Neural cell (in vitro differentiated cells): ENCODE results near the gene IKZF2. TPM values are rescaled to one million over a fixed set of nuclear protein-coding genes. Genes with fewer than 3 reads are reported as not detected.

Experiments
- H2AFZ ChIP-seq: fragments of 200-600, 300-800 bp; sonication (generic), shearing (Covaris generic); 2 replicates; pipeline ENCODE4 v1.6.0; 2014; ENCODE audit warnings: low read depth, mild to moderate bottlenecking, antibody characterized with exemption, low read length, moderate library complexity
- H3F3A ChIP-seq: fragments of 200-600 bp; shearing (Covaris generic); 2 replicates; pipeline ENCODE4 v1.6.1; 2016; ENCODE audit warnings: mild to moderate bottlenecking, moderate library complexity, mixed read lengths, antibody characterized with exemption, low read length; ENCODE audit not compliant: insufficient read depth, poor library complexity, severe bottlenecking
- H3K27ac ChIP-seq: fragments of 200-600, 300-800 bp; sonication (generic), shearing (Covaris generic); 2 replicates; pipeline ENCODE4 v1.5.1; 2014; ENCODE audit warnings: mild to moderate bottlenecking, low read length, moderate library complexity
- H3K27me3 ChIP-seq: fragments of 300-800, 200-600 bp; sonication (generic), shearing (Covaris generic); 2 replicates; pipeline ENCODE4 v1.6.0; 2014; ENCODE audit warnings: mild to moderate bottlenecking, low read depth, low read length, moderate library complexity; ENCODE audit not compliant: insufficient read depth
- H3K36me3 ChIP-seq: fragments of 300-800, 200-600 bp; sonication (generic), shearing (Covaris generic); 2 replicates; pipeline ENCODE4 v1.5.1; 2014; ENCODE audit warnings: mild to moderate bottlenecking, antibody characterized with exemption, low read length, moderate library complexity; ENCODE audit not compliant: insufficient read depth
- H3K4me2 ChIP-seq: fragments of 300-800, 200-600 bp; sonication (generic), shearing (Covaris generic); 2 replicates; pipeline ENCODE4 v1.6.0; 2014; ENCODE audit warnings: mild to moderate bottlenecking, low read length
- H3K4me3 ChIP-seq: fragments of 300-800, 200-600 bp; sonication (generic), shearing (Covaris generic); 2 replicates; pipeline ENCODE4 v1.5.1; 2014; ENCODE audit warnings: mild to moderate bottlenecking, low read length, moderate library complexity
- H3K79me2 ChIP-seq: fragments of 200-600 bp; shearing (Covaris generic); replicated peaks from 2 replicates; pipeline ENCODE4 v1.6.0; 2014; ENCODE audit warnings: mild to moderate bottlenecking, low read length, moderate library complexity; ENCODE audit not compliant: insufficient read depth
- H3K9ac ChIP-seq: fragments of 300-800, 200-600 bp; sonication (generic), shearing (Covaris generic); 2 replicates; pipeline ENCODE4 v1.6.1; 2016; ENCODE audit warnings: mild to moderate bottlenecking, low read length, mixed read lengths
- H3K9me2 ChIP-seq: fragments of 200-600 bp; shearing (Covaris generic); 2 replicates; pipeline ENCODE4 v1.6.1; 2016; ENCODE audit warnings: mild to moderate bottlenecking, low read length, mixed read lengths; ENCODE audit not compliant: insufficient read depth
- H3K9me3 ChIP-seq: fragments of 200-600, 300-800 bp; sonication (generic), shearing (Covaris generic); 2 replicates; pipeline ENCODE4 v1.6.1; 2016; ENCODE audit warnings: mild to moderate bottlenecking, mixed run types, low read length, moderate library complexity, mixed read lengths
- H4K20me1 ChIP-seq: fragments of 200-600 bp; shearing (Covaris generic); 2 replicates; pipeline ENCODE4 v1.6.1; 2016; ENCODE audit warnings: mild to moderate bottlenecking, mixed run types; ENCODE audit not compliant: insufficient read depth
- EP300 ChIP-seq: fragments of 450-650 bp; conservative IDR thresholded peaks from 2 replicates; pipeline ENCODE4 v1.6.1; 2014; ENCODE audit warnings: antibody characterized with exemption, mild to moderate bottlenecking, moderate library complexity; ENCODE audit not compliant: poor library complexity, severe bottlenecking
- EZH2 ChIP-seq: fragments of 200-600, 300-800 bp; shearing (Covaris generic), sonication (generic); IDR thresholded peaks from 2 replicates; pipeline ENCODE4 v1.6.1; 2014; ENCODE audit warnings: antibody characterized with exemption, low read length, borderline replicate concordance, mild to moderate bottlenecking; ENCODE audit not compliant: insufficient read depth, poor library complexity, severe bottlenecking
- MXI1 ChIP-seq: fragments of 450-650 bp; conservative IDR thresholded peaks from 2 replicates; pipeline ENCODE4 v1.6.1; 2014; ENCODE audit warnings: antibody characterized with exemption, mild to moderate bottlenecking; ENCODE audit not compliant: poor library complexity, severe bottlenecking
- POLR2AphosphoS5 ChIP-seq: IDR thresholded peaks from 2 replicates; pipeline ENCODE4 v1.6.1; 2012
- RAD21 ChIP-seq: fragments of 450-650 bp; conservative IDR thresholded peaks from 2 replicates; pipeline ENCODE4 v1.6.1; 2014; ENCODE audit warnings: antibody characterized with exemption, mild to moderate bottlenecking, moderate library complexity
- SMC3 ChIP-seq: fragments of 450-650 bp; conservative IDR thresholded peaks from 2 replicates; pipeline ENCODE4 v1.6.1; 2014; ENCODE audit warnings: antibody characterized with exemption, mild to moderate bottlenecking, moderate library complexity; ENCODE audit not compliant: poor library complexity
- TAF1 ChIP-seq: IDR thresholded peaks from 2 replicates; pipeline ENCODE4 v1.6.1; 2012; ENCODE audit warnings: low read depth
- polyA plus RNA-seq: library from polyadenylated mRNA; depleted of rRNA; stranded (reverse); fragments of >200 nt; gene quantifications from 2 replicates; pipeline ENCODE4 v1.2.3, GENCODE V29; 2014
- TF ChIP-seq, protein P1 (sequence below): fragments of 450-650 bp; IDR thresholded peaks from 2 replicates; pipeline ENCODE4 v1.5.1; 2014; ENCODE audit warnings: antibody characterized with exemption, mild to moderate bottlenecking, moderate library complexity; ENCODE audit not compliant: poor library complexity, severe bottlenecking
- TF ChIP-seq, protein P2 (sequence below): IDR thresholded peaks from 2 replicates; pipeline ENCODE4 v1.6.1; 2012; ENCODE audit warnings: borderline replicate concordance

The IKZF2 gene
- polyA plus RNA-seq, 1 donor from 2014 or later = 5.6 TPM

DNA sequence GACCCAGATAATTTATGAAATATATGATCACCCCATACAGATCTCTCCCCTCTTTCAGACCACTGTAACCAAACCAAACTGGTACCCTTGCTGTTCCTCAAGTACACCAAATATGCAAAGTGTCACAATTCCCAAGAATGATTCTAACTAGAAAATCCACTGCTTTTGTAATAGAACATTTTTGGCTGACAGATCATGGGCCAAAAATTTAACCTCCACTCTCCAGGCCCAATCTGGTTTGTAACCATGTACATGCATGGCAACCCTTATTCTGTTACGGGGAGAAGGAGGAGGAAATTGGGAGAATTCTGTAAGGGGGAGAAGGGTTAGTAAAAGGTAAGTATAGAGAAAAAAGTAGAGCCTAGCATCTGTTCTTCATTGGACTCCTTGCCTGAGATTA is 62.0 kb downstream of the IKZF2 start:
- H3K4me3 ChIP-seq = no peak overlapping the region
- TF ChIP-seq, protein P1, sequence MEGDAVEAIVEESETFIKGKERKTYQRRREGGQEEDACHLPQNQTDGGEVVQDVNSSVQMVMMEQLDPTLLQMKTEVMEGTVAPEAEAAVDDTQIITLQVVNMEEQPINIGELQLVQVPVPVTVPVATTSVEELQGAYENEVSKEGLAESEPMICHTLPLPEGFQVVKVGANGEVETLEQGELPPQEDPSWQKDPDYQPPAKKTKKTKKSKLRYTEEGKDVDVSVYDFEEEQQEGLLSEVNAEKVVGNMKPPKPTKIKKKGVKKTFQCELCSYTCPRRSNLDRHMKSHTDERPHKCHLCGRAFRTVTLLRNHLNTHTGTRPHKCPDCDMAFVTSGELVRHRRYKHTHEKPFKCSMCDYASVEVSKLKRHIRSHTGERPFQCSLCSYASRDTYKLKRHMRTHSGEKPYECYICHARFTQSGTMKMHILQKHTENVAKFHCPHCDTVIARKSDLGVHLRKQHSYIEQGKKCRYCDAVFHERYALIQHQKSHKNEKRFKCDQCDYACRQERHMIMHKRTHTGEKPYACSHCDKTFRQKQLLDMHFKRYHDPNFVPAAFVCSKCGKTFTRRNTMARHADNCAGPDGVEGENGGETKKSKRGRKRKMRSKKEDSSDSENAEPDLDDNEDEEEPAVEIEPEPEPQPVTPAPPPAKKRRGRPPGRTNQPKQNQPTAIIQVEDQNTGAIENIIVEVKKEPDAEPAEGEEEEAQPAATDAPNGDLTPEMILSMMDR = no peak
- TF ChIP-seq, protein P2, sequence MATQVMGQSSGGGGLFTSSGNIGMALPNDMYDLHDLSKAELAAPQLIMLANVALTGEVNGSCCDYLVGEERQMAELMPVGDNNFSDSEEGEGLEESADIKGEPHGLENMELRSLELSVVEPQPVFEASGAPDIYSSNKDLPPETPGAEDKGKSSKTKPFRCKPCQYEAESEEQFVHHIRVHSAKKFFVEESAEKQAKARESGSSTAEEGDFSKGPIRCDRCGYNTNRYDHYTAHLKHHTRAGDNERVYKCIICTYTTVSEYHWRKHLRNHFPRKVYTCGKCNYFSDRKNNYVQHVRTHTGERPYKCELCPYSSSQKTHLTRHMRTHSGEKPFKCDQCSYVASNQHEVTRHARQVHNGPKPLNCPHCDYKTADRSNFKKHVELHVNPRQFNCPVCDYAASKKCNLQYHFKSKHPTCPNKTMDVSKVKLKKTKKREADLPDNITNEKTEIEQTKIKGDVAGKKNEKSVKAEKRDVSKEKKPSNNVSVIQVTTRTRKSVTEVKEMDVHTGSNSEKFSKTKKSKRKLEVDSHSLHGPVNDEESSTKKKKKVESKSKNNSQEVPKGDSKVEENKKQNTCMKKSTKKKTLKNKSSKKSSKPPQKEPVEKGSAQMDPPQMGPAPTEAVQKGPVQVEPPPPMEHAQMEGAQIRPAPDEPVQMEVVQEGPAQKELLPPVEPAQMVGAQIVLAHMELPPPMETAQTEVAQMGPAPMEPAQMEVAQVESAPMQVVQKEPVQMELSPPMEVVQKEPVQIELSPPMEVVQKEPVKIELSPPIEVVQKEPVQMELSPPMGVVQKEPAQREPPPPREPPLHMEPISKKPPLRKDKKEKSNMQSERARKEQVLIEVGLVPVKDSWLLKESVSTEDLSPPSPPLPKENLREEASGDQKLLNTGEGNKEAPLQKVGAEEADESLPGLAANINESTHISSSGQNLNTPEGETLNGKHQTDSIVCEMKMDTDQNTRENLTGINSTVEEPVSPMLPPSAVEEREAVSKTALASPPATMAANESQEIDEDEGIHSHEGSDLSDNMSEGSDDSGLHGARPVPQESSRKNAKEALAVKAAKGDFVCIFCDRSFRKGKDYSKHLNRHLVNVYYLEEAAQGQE = no peak
- TF ChIP-seq EP300 (no peak), SMC3 (no peak)

DNA sequence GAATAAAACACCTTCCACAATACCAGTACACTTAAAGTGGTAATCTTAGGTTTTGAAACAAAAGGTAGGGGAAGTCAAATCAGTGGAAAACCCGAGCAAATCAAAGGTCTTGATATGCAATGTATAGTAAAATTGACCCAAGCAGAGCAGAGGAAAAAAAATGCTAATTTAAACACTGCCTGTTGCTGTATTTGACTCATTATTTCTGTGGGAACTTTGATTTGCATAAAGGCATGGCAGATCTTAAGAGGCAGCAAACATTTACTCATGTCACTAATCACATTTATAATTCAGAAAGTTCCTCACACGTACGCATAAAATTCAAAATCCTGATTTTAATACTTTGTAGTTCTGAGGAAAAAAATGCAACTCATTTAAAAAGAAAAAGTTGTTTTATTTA is 64.4 kb downstream of the IKZF2 start:
- no peaks in the 10 kb centered on the region for H3K36me3 ChIP-seq
- H2AFZ ChIP-seq = no peak overlapping the region
- no peaks in the 10 kb centered on the region for H3K9me2 ChIP-seq
- H3K27me3 ChIP-seq = no peaks in the 10 kb centered on the region
- no peaks in the 10 kb centered on the region for H4K20me1 ChIP-seq
- H3K4me2 ChIP-seq = no peak overlapping the region
- no peak overlapping the region for H3K4me3 ChIP-seq
- no peak overlapping the region for H3K27ac ChIP-seq
- no peaks in the 10 kb centered on the region for H3K9me3 ChIP-seq
- H3K79me2 ChIP-seq = no peaks in the 10 kb centered on the region
- no peaks in the 10 kb centered on the region for H3F3A ChIP-seq
- no peak overlapping the region for H3K9ac ChIP-seq
- TF ChIP-seq TAF1 (no peak), EZH2 (no peak), EP300 (no peak), SMC3 (no peak), MXI1 (no peak), RAD21 (no peak), POLR2AphosphoS5 (no peak)
- TF ChIP-seq, protein P2 = no peak
- TF ChIP-seq, protein P1 = no peak

More for the DNA sequence above, 62.0 kb downstream of the IKZF2 start:
- no peaks in the 10 kb centered on the region for H3K36me3 ChIP-seq
- H3K79me2 ChIP-seq = no peaks in the 10 kb centered on the region
- no peak overlapping the region for H3K27ac ChIP-seq
- no peaks in the 10 kb centered on the region for H3K27me3 ChIP-seq
- no peak overlapping the region for H3K4me2 ChIP-seq
- H3K9me2 ChIP-seq = no peaks in the 10 kb centered on the region
- H3K9me3 ChIP-seq = no peaks in the 10 kb centered on the region
- H2AFZ ChIP-seq = no peak overlapping the region
- no peak overlapping the region for H3K9ac ChIP-seq
- no peaks in the 10 kb centered on the region for H4K20me1 ChIP-seq
- H3F3A ChIP-seq = no peaks in the 10 kb centered on the region
